Caki2 (cell line): ENCODE measurements around the gene GSK3B. TPM values are rescaled to one million over a fixed set of nuclear protein-coding genes. Genes with fewer than 3 reads are reported as not detected.

Source experiments
- DNase-seq: peaks from one replicate; pipeline ENCODE4 v3.0.0-alpha.2; 2015; ENCODE audit warnings: low read depth
- in situ Hi-C: cut with HindIII; loops from 2 replicates; pipeline ENCODE4 v1.10.0; 2016; ENCODE audit warnings: low sequenced_read_pairs, low pct_unique_long_range_greater_than_20kb, mixed read lengths
- total RNA-seq: library from RNA; depleted of rRNA; stranded (reverse); fragments of >200 nt; shearing (Covaris generic); gene quantifications from 2 replicates; pipeline ENCODE4 v1.2.3, GENCODE V29; 2014; ENCODE audit warnings: low replicate concordance

GSK3B gene
- total RNA-seq, 1 experiment from 2014 or later: 31.7 TPM

DNA sequence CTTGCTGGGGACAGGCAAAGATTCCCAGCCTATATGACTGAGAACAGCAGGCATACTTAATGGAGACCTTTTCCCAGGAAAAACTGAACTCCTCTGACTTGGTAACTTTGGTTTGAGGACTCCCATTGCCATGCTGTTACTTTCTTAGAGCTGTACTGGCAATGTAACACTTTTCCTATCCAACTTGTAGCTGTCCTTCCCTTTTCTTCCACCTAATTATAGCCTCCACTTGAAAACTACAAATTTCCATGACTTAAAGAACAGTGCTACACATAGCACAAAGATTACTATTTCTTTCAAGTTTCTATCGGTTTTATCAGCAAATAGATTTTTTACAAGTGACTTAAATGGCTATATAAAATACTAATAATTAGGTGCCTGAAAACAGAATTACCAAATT is 116.9 kb downstream of the GSK3B start:
- in situ Hi-C loops: no loop called here
- no peak for DNase-seq

DNA sequence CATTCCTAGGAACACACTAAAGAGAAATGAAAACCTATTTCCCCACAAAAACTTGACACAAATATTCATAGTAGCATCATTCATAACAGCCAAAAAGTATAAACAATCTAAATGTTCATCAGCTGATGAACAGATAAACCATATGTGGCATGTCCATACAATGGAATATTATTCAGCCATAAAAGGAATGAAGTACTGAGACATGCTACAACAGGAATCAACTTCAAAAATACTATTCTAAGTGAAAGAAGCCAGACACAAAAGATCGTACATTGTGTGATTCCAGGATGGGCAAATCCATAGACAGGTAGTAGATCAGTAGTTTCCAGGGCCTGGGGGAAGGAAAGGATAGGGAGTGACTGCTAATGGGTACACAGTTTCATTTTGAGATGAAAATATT is 118.0 kb downstream of the GSK3B start:
- DNase-seq: no peak
- in situ Hi-C loops: no loop called here

DNA sequence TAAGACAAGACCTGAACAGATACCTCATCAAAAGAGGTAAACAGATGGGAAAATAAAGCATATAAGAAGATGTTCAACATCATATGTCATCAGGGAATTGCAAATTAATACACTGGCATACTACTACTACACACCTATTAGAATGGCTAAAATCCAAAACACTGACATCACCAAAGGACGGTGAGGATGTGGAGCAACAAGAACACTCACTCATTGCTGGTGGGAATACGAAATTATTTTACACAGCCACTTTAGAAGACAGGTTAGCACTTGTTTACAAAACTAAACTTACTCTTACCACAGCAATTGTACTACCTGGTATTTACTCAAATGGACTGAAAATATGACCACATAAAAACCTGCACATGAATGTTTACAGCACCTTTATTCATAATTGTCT is 119.6 kb downstream of the GSK3B start:
- no peak for DNase-seq
- in situ Hi-C loops: no loop called here

DNA sequence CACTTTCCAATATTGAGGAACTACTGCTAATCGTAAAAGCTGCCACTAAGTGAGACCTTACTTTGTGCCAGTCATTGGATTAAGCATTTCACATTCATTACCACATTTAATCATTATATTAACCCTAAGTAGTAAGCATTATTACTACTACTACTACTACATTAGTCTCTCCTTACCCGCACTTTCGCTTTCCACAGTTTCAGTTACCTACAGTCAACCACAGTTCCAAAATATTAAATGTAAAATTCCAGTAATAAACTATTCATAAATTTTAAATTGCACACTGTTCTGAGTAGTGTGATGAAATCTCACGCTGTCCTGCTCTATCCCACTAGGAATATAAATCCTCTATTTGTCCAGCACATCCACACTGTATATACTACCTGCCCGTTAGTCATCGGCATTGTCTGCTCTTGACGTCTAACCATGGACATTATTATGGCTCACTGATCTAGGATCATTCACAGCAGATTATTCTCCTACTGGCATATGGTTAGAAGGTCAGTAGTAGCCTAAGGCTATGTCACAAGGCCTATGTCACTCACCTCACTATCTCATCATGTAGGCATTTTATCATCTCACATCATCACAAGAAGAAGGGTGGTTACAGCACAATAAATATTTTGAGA is 121.1 kb downstream of the GSK3B start:
- peak; percentile 45 for DNase-seq
- in situ Hi-C loops: no loop called here

DNA sequence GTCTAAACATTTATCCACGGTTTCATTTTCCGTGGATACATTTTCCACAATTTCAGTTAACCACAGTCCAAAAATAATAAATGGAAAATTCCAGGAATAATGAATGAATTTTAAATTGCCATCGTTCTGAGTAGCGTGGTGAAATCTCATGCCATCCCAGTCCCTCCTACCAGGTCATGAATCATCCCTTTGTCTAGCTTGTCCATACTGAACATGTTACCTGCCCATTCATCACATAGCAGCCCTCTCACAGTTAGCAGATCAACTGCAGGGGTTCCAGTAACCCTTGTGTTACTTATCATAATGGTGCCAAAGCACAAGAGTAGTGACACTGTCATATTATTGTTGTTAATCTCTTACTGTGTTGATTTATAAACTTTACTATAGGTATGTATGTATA is 124.5 kb downstream of the GSK3B start:
- in situ Hi-C loops: no loop called here
- no peak for DNase-seq

DNA sequence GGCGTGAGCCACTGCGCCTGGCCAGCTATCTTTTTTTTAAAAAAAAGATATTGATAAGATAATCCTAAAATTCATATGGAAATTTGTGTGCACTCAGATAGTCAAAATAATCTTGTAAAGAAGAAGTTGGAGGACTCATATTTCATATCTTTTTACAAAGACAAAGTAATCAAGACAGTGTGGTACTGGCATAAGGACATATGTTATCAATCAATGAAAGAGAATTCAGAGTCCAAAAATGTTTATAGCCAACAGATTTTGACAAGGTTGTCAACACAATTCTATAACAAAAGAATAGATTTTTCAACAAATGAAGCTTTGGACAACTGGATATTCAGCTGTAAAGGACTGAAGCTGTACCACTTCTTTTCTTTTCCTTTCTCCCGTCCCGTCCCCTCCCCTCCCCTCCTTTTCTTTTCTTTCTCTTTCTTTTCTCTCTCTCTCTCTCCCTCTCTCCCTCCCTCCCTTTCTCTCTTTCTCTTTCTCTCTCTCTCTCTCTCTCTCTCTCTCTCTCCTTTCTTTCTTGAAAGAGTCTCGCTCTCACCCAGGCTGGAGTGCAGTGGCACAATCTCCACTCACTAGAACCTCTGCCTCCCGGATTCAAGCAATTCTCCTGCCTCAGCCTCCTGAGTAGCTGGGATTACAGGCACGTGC is 126.8 kb downstream of the GSK3B start:
- in situ Hi-C loops: no loop called here

DNA sequence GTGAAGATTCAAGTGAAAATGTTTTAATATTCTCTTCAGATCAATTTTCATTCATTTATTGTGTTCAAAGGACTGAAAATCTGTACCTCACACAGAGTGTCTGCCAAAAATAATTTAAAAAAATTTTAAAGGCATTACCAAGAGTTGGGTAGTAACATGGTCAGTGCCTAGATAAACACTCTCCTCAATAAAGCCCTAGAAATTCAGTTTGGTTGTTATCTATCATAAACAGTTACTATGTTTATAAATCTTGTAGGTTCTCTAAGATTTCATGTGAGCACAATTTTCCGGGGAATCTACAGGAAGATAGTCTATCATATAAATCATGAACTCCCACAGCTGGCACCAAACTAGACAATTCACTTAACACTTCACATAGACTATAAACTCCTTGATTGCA is 128.6 kb downstream of the GSK3B start:
- DNase-seq: no peak
- in situ Hi-C loops: no loop called here

More for the DNA sequence above, 126.8 kb downstream of the GSK3B start:
- DNase-seq: no peak

DNA sequence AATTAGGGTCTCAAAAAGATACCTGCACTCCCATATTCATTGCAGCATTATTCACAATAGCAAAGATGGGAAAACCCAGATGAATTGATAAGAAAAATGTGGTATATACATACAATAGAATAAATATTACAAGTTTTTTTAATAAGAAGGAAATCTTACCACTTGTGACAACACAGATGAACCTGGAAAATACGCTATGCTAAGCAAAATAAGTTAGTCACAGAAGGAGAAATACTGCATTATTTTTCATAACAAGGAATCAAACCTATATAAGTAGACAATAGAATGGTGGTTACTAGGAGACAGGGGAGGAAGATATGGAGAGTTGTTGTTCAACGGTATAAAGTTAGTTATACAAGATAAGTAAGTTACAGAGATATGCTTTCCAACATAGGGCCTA is 130.0 kb downstream of the GSK3B start:
- in situ Hi-C loops: no loop called here
- no peak for DNase-seq

DNA sequence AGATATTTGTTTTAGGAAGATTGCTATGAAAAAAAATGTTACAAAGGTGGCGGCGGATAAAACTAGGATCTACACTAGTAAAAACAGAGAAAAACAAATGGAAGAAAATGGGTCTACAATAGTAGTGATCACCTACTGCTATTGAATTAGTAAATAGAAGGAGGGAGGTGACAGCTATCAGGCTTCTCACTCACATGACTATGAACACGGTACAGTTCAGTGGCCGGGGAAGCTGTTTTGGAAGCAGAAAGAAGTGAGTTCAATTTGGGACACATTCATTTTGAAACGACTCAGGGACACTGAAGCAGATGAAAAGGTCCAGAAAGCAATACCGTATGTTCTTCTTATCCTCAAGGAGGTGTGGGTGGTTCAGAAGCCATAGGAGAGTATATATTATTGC is 138.3 kb downstream of the GSK3B start:
- DNase-seq: no peak
- in situ Hi-C loops: no loop called here

DNA sequence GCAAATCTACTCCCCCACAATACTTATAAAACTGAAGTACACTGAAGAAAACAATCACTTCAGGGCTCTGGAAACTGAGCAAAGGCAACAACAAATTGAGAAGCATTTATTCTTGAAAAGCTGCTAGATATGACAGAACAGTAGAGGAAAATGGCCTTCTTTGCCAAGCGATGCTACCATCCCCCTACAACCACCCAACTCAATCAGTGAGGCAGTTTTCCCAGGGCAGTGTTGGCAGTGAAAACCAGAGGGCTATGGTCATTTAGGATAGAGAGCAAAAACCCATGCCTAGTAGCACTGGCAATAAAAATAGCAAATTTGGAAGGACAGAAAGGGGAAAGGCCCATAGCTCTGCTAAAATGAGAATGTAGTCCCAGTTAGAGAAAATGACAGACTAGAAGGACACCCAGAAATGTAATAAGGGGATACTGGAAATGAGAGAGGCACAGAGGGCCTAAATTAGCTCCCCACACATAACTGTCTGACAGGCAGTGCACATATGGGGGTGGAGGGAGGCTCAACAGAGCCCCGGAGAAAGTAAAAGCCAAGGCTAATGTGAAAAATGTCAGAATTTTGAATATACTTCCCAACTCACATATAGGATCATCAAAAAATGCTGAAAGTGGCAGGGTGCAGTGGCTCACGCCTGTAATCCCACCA is 143.5 kb downstream of the GSK3B start:
- DNase-seq: no peak
- in situ Hi-C loops: no loop called here

DNA sequence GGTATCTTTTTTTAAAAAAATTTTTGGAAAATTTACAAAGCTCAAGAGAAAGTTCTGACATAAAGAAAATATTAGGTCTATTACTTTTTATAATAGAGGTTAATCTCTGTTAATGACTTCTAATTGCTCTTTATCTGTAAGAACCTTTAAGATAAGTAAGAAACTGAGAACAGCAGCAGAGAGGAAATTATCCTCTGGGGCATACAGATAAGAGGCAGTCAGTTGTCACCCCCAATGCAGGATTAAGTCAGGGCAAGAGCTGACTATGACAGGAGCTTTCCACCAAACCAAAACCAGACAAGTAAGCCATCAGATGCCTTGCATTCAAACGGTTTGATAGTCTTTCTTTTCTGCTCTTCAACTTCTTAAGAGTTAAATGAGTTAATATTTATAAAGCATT is 149.0 kb downstream of the GSK3B start:
- in situ Hi-C loops: no loop called here
- no peak for DNase-seq

DNA sequence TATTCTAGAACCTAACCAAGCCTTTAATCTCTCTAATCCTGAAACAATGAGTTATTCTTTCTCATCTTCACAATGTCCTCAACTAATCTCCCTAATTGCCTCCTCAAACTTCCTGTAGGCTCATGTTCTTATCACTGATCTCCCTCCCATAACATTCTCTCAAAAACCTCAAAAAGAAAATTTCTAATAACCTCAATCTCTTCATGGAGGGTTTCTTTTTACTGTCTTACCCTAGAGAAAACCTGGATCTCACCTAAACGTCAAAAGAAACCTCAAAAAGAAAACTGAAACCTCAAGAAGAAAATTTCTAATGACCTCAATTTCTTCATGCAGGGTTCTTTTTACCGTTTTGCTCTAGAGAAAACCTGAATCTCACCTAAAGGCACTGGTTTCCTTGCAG is 150.2 kb downstream of the GSK3B start:
- in situ Hi-C loops: no loop called here
- no peak for DNase-seq

DNA sequence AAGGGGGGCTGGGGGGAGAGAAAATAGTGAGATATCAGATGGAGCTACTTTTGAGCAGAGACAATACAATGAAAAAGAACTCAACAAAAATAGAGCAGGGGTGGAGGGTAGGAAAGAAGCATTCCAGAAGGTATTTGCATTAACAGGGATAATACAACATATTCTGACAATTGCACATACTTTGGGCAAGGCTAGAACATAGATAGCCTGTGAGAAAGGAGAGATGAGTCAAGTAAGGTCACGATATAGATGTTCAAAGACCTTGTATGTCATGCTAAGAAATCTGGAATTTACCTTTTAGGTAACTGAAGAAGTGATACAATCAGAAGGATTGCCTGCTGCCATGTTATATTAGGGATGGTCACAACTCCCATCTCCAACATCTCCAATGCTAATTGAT is 155.2 kb downstream of the GSK3B start:
- in situ Hi-C loops: no loop called here
- DNase-seq: no peak

DNA sequence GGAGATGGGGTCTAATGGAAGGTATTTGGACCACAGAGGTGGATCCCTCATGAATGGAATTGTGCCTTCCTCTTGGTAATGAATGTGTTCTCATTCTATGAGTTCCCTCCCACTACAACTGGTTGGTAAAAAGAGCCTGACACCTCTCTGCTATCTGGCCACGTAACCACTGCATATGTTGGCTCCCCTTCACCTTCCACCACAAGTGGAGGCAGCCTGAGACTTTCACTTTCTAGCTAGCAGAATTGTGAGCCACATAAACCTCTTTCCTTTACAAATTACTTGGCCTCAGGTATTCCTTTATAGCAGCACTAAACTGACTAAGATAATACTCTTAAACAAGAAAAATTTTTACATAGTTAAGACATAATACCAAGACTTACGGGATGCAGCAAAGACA is 157.0 kb downstream of the GSK3B start:
- DNase-seq: no peak
- in situ Hi-C loops: no loop called here

DNA sequence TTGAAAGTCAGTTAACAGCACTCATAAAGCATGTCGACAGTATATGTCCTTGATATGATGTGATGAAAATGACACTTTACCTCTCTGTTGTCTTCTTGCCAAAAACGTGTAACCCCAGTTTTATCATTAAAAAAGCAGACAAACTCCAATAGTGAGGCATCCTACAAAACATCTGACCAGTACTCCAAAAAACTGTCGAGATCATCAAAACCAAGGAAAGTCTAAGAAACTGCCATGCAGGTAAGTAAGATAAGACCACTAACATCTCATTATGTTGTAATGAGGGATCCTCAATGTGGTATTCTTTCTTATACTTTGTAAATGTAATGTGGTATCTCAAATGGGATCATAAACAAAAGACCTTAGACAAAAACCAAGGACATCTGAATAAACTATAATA is 160.0 kb downstream of the GSK3B start:
- in situ Hi-C loops: no loop called here

DNA sequence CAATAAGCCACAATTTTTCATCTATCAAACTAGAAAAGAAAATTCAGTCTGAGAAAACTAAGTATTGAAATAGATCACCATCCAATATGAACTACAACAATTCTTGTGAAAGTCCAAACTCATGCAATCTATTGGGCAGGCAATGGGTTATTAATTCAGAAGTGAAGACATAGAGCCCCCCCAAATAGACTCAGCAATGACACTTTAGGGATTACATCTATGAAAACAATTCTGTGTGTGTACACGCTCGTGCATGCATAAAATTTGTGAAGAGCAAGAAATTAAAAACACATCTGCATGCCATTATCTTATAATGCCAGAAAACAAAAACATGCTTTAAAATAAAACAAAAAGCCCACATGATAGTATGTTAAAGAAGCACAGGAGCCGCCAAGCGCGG is 161.0 kb downstream of the GSK3B start:
- in situ Hi-C loops: no loop called here
- DNase-seq: no peak

More for the DNA sequence above, 160.0 kb downstream of the GSK3B start:
- DNase-seq: no peak

DNA sequence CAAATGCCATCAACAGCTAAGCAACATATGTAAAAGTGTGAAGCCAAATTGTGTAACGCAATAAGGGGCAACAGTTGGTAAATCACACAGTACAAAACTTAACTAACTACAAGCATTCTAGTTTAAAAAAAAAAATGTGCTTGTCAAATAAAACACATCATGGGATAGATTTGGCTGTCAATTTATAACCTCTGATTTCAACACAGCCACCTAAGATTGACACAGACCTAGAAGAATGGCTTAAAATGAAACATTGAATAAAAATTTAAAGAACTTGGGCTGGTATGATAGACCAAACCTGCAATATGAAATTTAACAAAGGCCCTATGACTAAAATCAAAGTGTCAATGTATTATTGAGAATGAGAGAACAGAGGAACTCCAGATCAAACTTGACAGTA is 164.0 kb downstream of the GSK3B start:
- in situ Hi-C loops: no loop called here
- DNase-seq: no peak

DNA sequence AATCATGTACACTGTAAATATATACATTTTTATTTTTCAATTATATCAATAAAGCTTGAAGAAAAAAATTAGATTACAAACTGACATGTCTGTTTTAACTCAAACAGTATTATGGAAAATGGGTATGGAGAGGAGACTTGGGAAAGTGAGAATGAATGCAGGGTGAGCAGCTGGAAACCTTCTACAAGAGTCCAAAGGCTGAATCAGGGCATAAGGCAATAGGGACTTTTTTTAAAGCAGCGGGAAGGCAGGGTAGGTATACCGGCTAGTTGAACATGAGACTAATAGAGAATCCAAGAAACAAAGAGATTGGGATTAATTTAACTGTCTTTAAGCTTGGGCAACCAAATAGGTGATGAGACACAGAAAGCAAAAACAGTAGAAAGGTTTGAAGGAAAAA is 167.1 kb downstream of the GSK3B start:
- in situ Hi-C loops: no loop called here
- DNase-seq: no peak

DNA sequence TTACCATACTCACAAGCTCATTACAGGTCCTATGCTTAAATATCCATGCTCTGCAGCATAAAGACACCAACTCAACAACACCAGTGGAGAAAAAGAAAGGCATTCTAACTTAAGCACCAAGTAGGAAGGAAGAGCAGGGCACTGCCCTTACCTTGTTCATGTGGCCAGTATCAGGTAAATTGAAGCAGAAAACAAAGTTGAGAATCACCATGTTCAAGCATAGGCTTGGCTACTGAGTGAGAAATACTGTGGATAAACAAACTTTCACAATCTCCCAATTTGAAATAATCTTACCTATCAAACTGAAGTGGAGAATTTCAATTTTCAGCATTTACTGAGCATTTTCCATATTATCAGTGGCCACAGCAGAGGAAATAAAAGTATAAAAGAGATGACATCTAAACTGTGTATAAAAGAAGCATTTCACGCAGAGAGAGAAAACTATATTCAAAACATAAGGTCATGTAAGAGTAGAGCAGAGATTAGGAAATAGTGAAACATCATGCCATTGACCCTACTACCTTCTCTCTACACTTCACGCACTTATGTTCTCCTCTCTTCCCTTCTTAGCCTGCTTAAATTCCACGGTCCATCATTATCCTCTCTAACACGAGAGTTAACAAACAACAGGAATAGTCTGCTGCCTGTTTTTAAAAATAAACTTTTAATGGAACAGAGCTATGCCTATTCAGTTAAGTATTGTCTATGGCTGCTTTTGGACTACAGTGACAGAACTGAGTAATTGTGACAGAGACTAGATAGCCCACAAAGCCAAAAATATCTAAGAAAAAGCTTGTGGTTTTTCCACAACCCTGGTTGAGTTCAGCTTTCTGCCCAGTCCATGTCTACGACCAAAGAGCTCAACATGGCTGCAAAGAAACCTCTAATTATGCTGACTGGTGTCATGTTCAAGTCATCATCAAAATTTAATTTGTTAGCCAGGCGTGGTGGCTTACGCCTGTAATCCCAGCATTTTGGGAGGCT is 169.8 kb downstream of the GSK3B start:
- in situ Hi-C loops: no loop called here
- DNase-seq: no peak
